GM23338 (cell line): Measurements from ENCODE around the gene OTOGL. TPM values are rescaled to one million over a fixed set of nuclear protein-coding genes. Genes with fewer than 3 reads are reported as not detected.

ENCODE experiments used
- ATAC-seq: fragments of 200-7000 bp; cut with Tn5 transposase; 3 replicates; pipeline ENCODE4 v1.9.1; 2020
- DNase-seq: peaks from one replicate; pipeline ENCODE4 v3.0.0-alpha.2; 2015; ENCODE audit warnings: low spot score
- H2AFZ ChIP-seq: fragments of 200-600 bp; sonication (generic); 2 replicates; pipeline ENCODE4 v1.8.0; 2016; ENCODE audit warnings: antibody characterized with exemption, mild to moderate bottlenecking, moderate library complexity
- H3F3A ChIP-seq: fragments of 200-600 bp; sonication (generic); replicated peaks from 2 replicates; pipeline ENCODE4 v1.8.0; 2017; ENCODE audit warnings: antibody characterized with exemption, mixed run types, low read depth
- H3K27ac ChIP-seq: fragments of 200-600 bp; sonication (generic); 2 replicates; pipeline ENCODE4 v1.6.1; 2016; ENCODE audit warnings: low read depth
- H3K27me3 ChIP-seq: fragments of 200-600 bp; sonication (generic); 2 replicates; pipeline ENCODE4 v1.8.0; 2016; ENCODE audit warnings: mild to moderate bottlenecking, mixed run types, moderate library complexity; ENCODE audit not compliant: insufficient read depth
- H3K36me3 ChIP-seq: fragments of 200-600 bp; sonication (generic); 2 replicates; pipeline ENCODE4 v1.8.0; 2016; ENCODE audit warnings: mild to moderate bottlenecking; ENCODE audit not compliant: insufficient read depth
- H3K4me1 ChIP-seq: fragments of 200-600 bp; sonication (generic); 2 replicates; pipeline ENCODE4 v1.8.0; 2016; ENCODE audit warnings: mild to moderate bottlenecking, moderate library complexity; ENCODE audit not compliant: insufficient read depth
- H3K4me2 ChIP-seq: fragments of 200-600 bp; sonication (generic); 2 replicates; pipeline ENCODE4 v1.7.1; 2017; ENCODE audit warnings: mixed run types
- H3K4me3 ChIP-seq: fragments of 200-600 bp; sonication (generic); 2 replicates; pipeline ENCODE4 v1.6.1; 2016; ENCODE audit warnings: mixed run types
- H3K79me2 ChIP-seq: fragments of 200-600 bp; sonication (generic); replicated peaks from 2 replicates; pipeline ENCODE4 v1.8.0; 2017; ENCODE audit warnings: mild to moderate bottlenecking; ENCODE audit not compliant: insufficient read depth
- H3K9me2 ChIP-seq: fragments of 200-600 bp; sonication (generic); 2 replicates; pipeline ENCODE4 v1.8.0; 2017; ENCODE audit not compliant: insufficient read depth
- H4K20me1 ChIP-seq: fragments of 200-600 bp; sonication (generic); replicated peaks from 2 replicates; pipeline ENCODE4 v1.8.0; 2017; ENCODE audit warnings: mild to moderate bottlenecking; ENCODE audit not compliant: insufficient read depth
- H3K27ac Mint-ChIP-seq: 2 replicates; pipeline ENCODE4 v1.8.0; 2020; ENCODE audit warnings: inconsistent platforms, mild to moderate bottlenecking, moderate library complexity, mixed read lengths
- H3K27me3 Mint-ChIP-seq: 3 replicates; pipeline ENCODE4 v1.8.0; 2022; ENCODE audit warnings: low read depth, mild to moderate bottlenecking, moderate library complexity, mixed read lengths, inconsistent platforms; ENCODE audit not compliant: insufficient read depth, poor library complexity
- H3K36me3 Mint-ChIP-seq: 3 replicates; pipeline ENCODE4 v1.8.0; 2021; ENCODE audit warnings: low read depth, mild to moderate bottlenecking, inconsistent platforms, moderate library complexity, mixed read lengths
- H3K4me1 Mint-ChIP-seq: 3 replicates; pipeline ENCODE4 v1.8.0; 2020; ENCODE audit warnings: mild to moderate bottlenecking, inconsistent platforms, mixed read lengths
- H3K4me3 Mint-ChIP-seq: 3 replicates; pipeline ENCODE4 v1.8.0; 2021; ENCODE audit warnings: moderate library complexity, mild to moderate bottlenecking, inconsistent platforms, mixed read lengths
- H3K9me3 Mint-ChIP-seq: 3 replicates; pipeline ENCODE4 v1.8.0; 2020; ENCODE audit warnings: moderate library complexity, mild to moderate bottlenecking, inconsistent platforms, mixed read lengths
- CTCF ChIP-seq, 2 experiments: fragments of 200-600 bp in 1 of 2; sonication (generic) in 1 of 2; conservative IDR thresholded peaks; 2 replicates each; pipeline versions ENCODE4 v1.5.1 to v1.6.1; 2016 to 2017; ENCODE audit warnings: antibody characterized with exemption in 2 of 2, low read depth in 2 of 2, mild to moderate bottlenecking in 2 of 2, moderate library complexity in 1 of 2
- ETS1 ChIP-seq: IDR thresholded peaks from 2 replicates; pipeline ENCODE4 v1.6.1; 2016; ENCODE audit warnings: antibody characterized with exemption
- EZH2 ChIP-seq: fragments of 200-600 bp; sonication (generic); IDR thresholded peaks from one replicate; pipeline ENCODE4 v1.8.0; 2017; ENCODE audit warnings: antibody characterized with exemption, mild to moderate bottlenecking, low read depth; ENCODE audit not compliant: unreplicated experiment
- NANOG ChIP-seq: IDR thresholded peaks from 2 replicates; pipeline ENCODE4 v1.6.1; 2016; ENCODE audit warnings: antibody characterized with exemption, borderline replicate concordance
- POLR2AphosphoS5 ChIP-seq: IDR thresholded peaks from 2 replicates; pipeline ENCODE4 v1.6.1; 2016; ENCODE audit warnings: antibody characterized with exemption, low read depth
- STAT1 ChIP-seq: IDR thresholded peaks from one replicate; pipeline ENCODE4 v1.6.1; 2016; ENCODE audit warnings: antibody characterized with exemption; ENCODE audit not compliant: unreplicated experiment
- ZNF331 ChIP-seq: fragments of 250-450 bp; sonication (Bioruptor Pico); IDR thresholded peaks from 2 replicates; pipeline ENCODE4 v1.5.0; 2020; ENCODE audit warnings: low read depth, mild to moderate bottlenecking, moderate library complexity
- ZNF462 ChIP-seq: fragments of 250-450 bp; sonication (Bioruptor Pico); IDR thresholded peaks from 2 replicates; pipeline ENCODE4 v1.5.0; 2020; ENCODE audit warnings: mild to moderate bottlenecking, moderate library complexity
- polyA plus RNA-seq: library from polyadenylated mRNA; unstranded; fragments of >200 nt; fragmentation: Nextera tagmentation; extraction: Ambion mirVana; gene quantifications from 2 replicates; pipeline ENCODE4 v1.2.1, GENCODE V29; 2016
- total RNA-seq: library from RNA; depleted of rRNA; stranded (reverse); fragments of >200 nt; shearing (Covaris generic); gene quantifications from 2 replicates; pipeline ENCODE4 v1.2.3, GENCODE V29; 2014

OTOGL gene
- total and polyA plus RNA-seq, 2 experiments from 2014 or later = 0.36 to 0.66 TPM

GRCh38 chr12:80056232-80056631 lies 43.1 kb upstream of the OTOGL start:
- H4K20me1 ChIP-seq = no peaks in the 10 kb centered on the region
- H3K4me3 Mint-ChIP-seq = no peak overlapping the region
- no peaks in the 10 kb centered on the region for H3K9me3 Mint-ChIP-seq
- TF ChIP-seq NANOG (no peak), STAT1 (no peak), POLR2AphosphoS5 (no peak), CTCF (conservative IDR thresholded peaks at IDR 0.05; ENCODE audit: low read depth in 2 of 2) (no peak), ZNF462 (no peak), ETS1 (no peak), ZNF331 (no peak), EZH2 (no peak)
- H3K4me1 Mint-ChIP-seq = peaks cover 5% of the 10 kb centered on the region; the same call in 1 of the 3 replicates
- H3K27ac Mint-ChIP-seq = no peak overlapping the region
- no peaks in the 10 kb centered on the region for H3K36me3 Mint-ChIP-seq
- H3K79me2 ChIP-seq = no peaks in the 10 kb centered on the region
- peaks cover 11% of the 10 kb centered on the region; the same call in 1 of the 2 replicates for H3K4me1 ChIP-seq
- no peaks in the 10 kb centered on the region for H3F3A ChIP-seq
- H3K9me2 ChIP-seq = no peaks in the 10 kb centered on the region
- no peak for DNase-seq
- H2AFZ ChIP-seq = peak overlapping the region; percentile 52
- ATAC-seq = no peak
- H3K4me3 ChIP-seq = no peak overlapping the region
- no peak overlapping the region for H3K4me2 ChIP-seq
- no peaks in the 10 kb centered on the region for H3K27me3 ChIP-seq
- no peaks in the 10 kb centered on the region for H3K36me3 ChIP-seq
- no peak overlapping the region for H3K27ac ChIP-seq
- no peaks in the 10 kb centered on the region for H3K27me3 Mint-ChIP-seq
